Measurements from ENCODE around the gene SYNE2. TPM values are rescaled to one million over a fixed set of nuclear protein-coding genes. Genes with fewer than 3 reads are reported as not detected.

Gene SYNE2
- total and polyA plus RNA-seq, 4 donors, result 12.0 to 79.9 (median 19.5) TPM

- no peak overlapping the region for H3K27ac ChIP-seq (ENCODE audit: low read depth in 1 of 2, low read length in 2 of 2)
- no peak overlapping the region for H3K9ac ChIP-seq (ENCODE audit: low read depth in 1 of 2, low read length in 2 of 2)
- TF ChIP-seq HNF4G (IDR thresholded peaks at IDR 0.05) (no peak), EGR1 (IDR thresholded peaks at IDR 0.05; ENCODE audit: low read depth in 2 of 2) (no peak), TAF1 (conservative IDR thresholded peaks at IDR 0.05) (no peak), GABPA (IDR thresholded peaks at IDR 0.05 in 1 of 2, conservative IDR thresholded peaks at IDR 0.05 in 1 of 2) (no peak), REST (IDR thresholded peaks at IDR 0.05) (no peak), JUND (IDR thresholded peaks at IDR 0.05) (no peak), SP1 (IDR thresholded peaks at IDR 0.05) (no peak), YY1 (IDR thresholded peaks at IDR 0.05) (no peak)
- H3K9me3 ChIP-seq (ENCODE audit: control insufficient read depth in 4 of 4, low read length in 3 of 4), result no peaks in the 10 kb centered on the region
- no peaks in the 10 kb centered on the region for H3K27me3 ChIP-seq (ENCODE audit: control insufficient read depth in 4 of 4, insufficient read depth in 4 of 4, low read length in 3 of 4)
- no peak for DNase-seq (ENCODE audit: low spot score)
- H3K4me1 ChIP-seq (ENCODE audit: control insufficient read depth in 4 of 4, insufficient read depth in 4 of 4, low read length in 3 of 4), result no peaks in the 10 kb centered on the region
- peaks cover 17 to 96% (median 86%) of the 10 kb centered on the region in 4 donors for H3K36me3 ChIP-seq (ENCODE audit: control insufficient read depth in 4 of 4, insufficient read depth in 3 of 4, low read depth in 1 of 4, low read length in 3 of 4)
- 93% methylated on average over 4 of the region's 4 CpGs for WGBS
- no peak overlapping the region for H3K4me3 ChIP-seq (ENCODE audit: low read depth in 1 of 3, low read length in 3 of 3)
Observed at GRCh38 chr14:64220056-64220455, 367.3 kb downstream of the SYNE2 start.

- Histone ChIP-seq H3K36me3 (ENCODE audit: control insufficient read depth in 4 of 4, insufficient read depth in 3 of 4, low read depth in 1 of 4, low read length in 3 of 4) (peaks cover 17 to 96% (median 86%) of the 10 kb centered on the region in 4 donors), H3K4me3 (ENCODE audit: low read depth in 1 of 3, low read length in 3 of 3) (no peak overlapping the region), H3K27me3 (ENCODE audit: control insufficient read depth in 4 of 4, insufficient read depth in 4 of 4, low read length in 3 of 4) (no peaks in the 10 kb centered on the region), H3K9me3 (ENCODE audit: control insufficient read depth in 4 of 4, low read length in 3 of 4) (no peaks in the 10 kb centered on the region), H3K27ac (ENCODE audit: low read depth in 1 of 2, low read length in 2 of 2) (no peak overlapping the region), H3K4me1 (ENCODE audit: control insufficient read depth in 4 of 4, insufficient read depth in 4 of 4, low read length in 3 of 4) (no peaks in the 10 kb centered on the region), H3K9ac (ENCODE audit: low read depth in 1 of 2, low read length in 2 of 2) (no peak overlapping the region)
- no peak for TF ChIP-seq FOXA2 (IDR thresholded peaks at IDR 0.05)
- TF ChIP-seq HNF4A (conservative IDR thresholded peaks at IDR 0.05), result no peak
- TF ChIP-seq CTCF (IDR thresholded peaks at IDR 0.05; ENCODE audit: low read depth, low read length, missing input control), result no peak
- TF ChIP-seq ATF3 (IDR thresholded peaks at IDR 0.05), result no peak
- TF ChIP-seq RXRA (IDR thresholded peaks at IDR 0.05), result no peak
- TF ChIP-seq HNF4G (IDR thresholded peaks at IDR 0.05), result no peak
- no peak for TF ChIP-seq RAD21 (IDR thresholded peaks at IDR 0.05)
- no peak for TF ChIP-seq REST (IDR thresholded peaks at IDR 0.05)
- no peak for TF ChIP-seq MAX (IDR thresholded peaks at IDR 0.05)
- WGBS, result 80% methylated on average over 14 of the region's 14 CpGs
- no peak for DNase-seq (ENCODE audit: low spot score)
Observed at GRCh38 chr14:64220466-64220865, 367.7 kb downstream of the SYNE2 start.

All from liver (tissue), 9 donors.